K562 (cell line): ENCODE results near the gene CCDC183. TPM values are rescaled to one million over a fixed set of nuclear protein-coding genes. Genes with fewer than 3 reads are reported as not detected.
A peak's percentile ranks its signal among the peaks of the same experiment; 100 is the strongest.

ENCODE experiments used
- CBFA2T3 ChIP-seq: fragments of 450-650 bp; IDR thresholded peaks from 2 replicates; pipeline ENCODE4 v1.6.1; 2017
- DACH1 ChIP-seq: fragments of 450-650 bp; IDR thresholded peaks from 2 replicates; pipeline ENCODE4 v1.6.1; 2018; ENCODE audit not compliant: partially characterized antibody
- E2F8 ChIP-seq: fragments of 450-650 bp; IDR thresholded peaks from 2 replicates; pipeline ENCODE4 v1.7.1; 2018; ENCODE audit warnings: mild to moderate bottlenecking, low read depth; ENCODE audit not compliant: partially characterized antibody
- ESRRB ChIP-seq: fragments of 250-450 bp; sonication (Bioruptor Pico); IDR thresholded peaks from 2 replicates; pipeline ENCODE4 v1.5.0; 2020; ENCODE audit warnings: mild to moderate bottlenecking, moderate library complexity, borderline replicate concordance
- GATAD2B ChIP-seq: fragments of 450-650 bp; IDR thresholded peaks from 2 replicates; pipeline ENCODE4 v1.6.1; 2017; ENCODE audit warnings: mild to moderate bottlenecking, borderline replicate concordance
- HNRNPH1 ChIP-seq: fragments of 200-400 bp; formaldehyde crosslinking; optimal IDR thresholded peaks from 2 replicates; pipeline ENCODE3; 2017; ENCODE audit warnings: low read depth, mild to moderate bottlenecking, low read length, moderate library complexity
- NR2C1 ChIP-seq, 2 experiments: fragments of 450-650 bp; IDR thresholded peaks; 2 replicates each; pipeline ENCODE4 v1.6.1; 2017; ENCODE audit warnings: mild to moderate bottlenecking in 2 of 2, antibody characterized with exemption in 1 of 2, inconsistent platforms in 1 of 2, missing compliant biosample characterization in 1 of 2, missing genetic modification characterization in 1 of 2
- NR4A1 ChIP-seq, 2 experiments: fragments of 250-450 bp in 1 of 2; fragments of 450-650 bp in 1 of 2; sonication (Bioruptor Pico) in 1 of 2; IDR thresholded peaks; 2 replicates each; pipeline versions ENCODE4 v1.4.0 to v1.6.1; 2016 to 2020; ENCODE audit warnings: mild to moderate bottlenecking in 2 of 2, missing compliant biosample characterization in 1 of 2, missing genetic modification characterization in 1 of 2, moderate library complexity in 1 of 2
- PYGO2 ChIP-seq: fragments of 450-650 bp; IDR thresholded peaks from 2 replicates; pipeline ENCODE4 v1.6.1; 2016; ENCODE audit warnings: mild to moderate bottlenecking, missing genetic modification characterization, moderate library complexity, missing compliant biosample characterization
- RBM17 ChIP-seq: fragments of 200-400 bp; formaldehyde crosslinking; IDR thresholded peaks from 2 replicates; pipeline ENCODE4 v1.6.1; 2017; ENCODE audit warnings: low read depth, mild to moderate bottlenecking, low read length, borderline replicate concordance
- TAF9B ChIP-seq: fragments of 450-650 bp; IDR thresholded peaks from 2 replicates; pipeline ENCODE4 v1.6.1; 2018; ENCODE audit warnings: mild to moderate bottlenecking; ENCODE audit not compliant: partially characterized antibody
- ZBTB33 ChIP-seq: sonication (generic); formaldehyde crosslinking; IDR thresholded peaks from 2 replicates; pipeline ENCODE4 v1.8.1; 2023; ENCODE audit warnings: mild to moderate bottlenecking, missing genetic modification reagents
- ZFP91 ChIP-seq: sonication (generic); formaldehyde crosslinking; IDR thresholded peaks from 2 replicates; pipeline ENCODE4 v1.8.0; 2022; ENCODE audit warnings: mild to moderate bottlenecking, missing genetic modification reagents
- ZFX ChIP-seq: sonication (generic); formaldehyde crosslinking; IDR thresholded peaks from 2 replicates; pipeline ENCODE4 v1.8.0; 2022; ENCODE audit warnings: mild to moderate bottlenecking, missing genetic modification reagents, moderate library complexity
- ZNF175 ChIP-seq: fragments of 200-800 bp; sonication (Bioruptor generic); IDR thresholded peaks from 2 replicates; pipeline ENCODE4 v1.6.1; 2016; ENCODE audit warnings: low read depth, mild to moderate bottlenecking, missing genetic modification characterization, missing compliant biosample characterization
- ZNF436 ChIP-seq: fragments of 250-450, 450-650 bp; sonication (Bioruptor Pico); formaldehyde crosslinking; IDR thresholded peaks from 2 replicates; pipeline ENCODE4 v1.7.0; 2020; ENCODE audit warnings: mild to moderate bottlenecking
- ZNF511 ChIP-seq: sonication (generic); formaldehyde crosslinking; IDR thresholded peaks from 2 replicates; pipeline ENCODE4 v1.8.0; 2022; ENCODE audit warnings: mild to moderate bottlenecking, missing genetic modification reagents
- ZNF699 ChIP-seq: fragments of 250-450 bp; sonication (Bioruptor Pico); IDR thresholded peaks from 2 replicates; pipeline ENCODE4 v1.8.0; 2021; ENCODE audit warnings: mild to moderate bottlenecking, moderate library complexity; ENCODE audit not compliant: insufficient replicate concordance
- ZSCAN32 ChIP-seq: fragments of 450-650 bp; formaldehyde crosslinking; IDR thresholded peaks from 2 replicates; pipeline ENCODE4 v1.4.0; 2020; ENCODE audit warnings: mild to moderate bottlenecking, moderate library complexity
- polyA plus RNA-seq, 8 experiments: library from polyadenylated mRNA; depleted of rRNA in 4 of 8; stranded (reverse) in 5 of 8; unstranded in 3 of 8; fragments of >200 nt; fragmentation: Nextera tagmentation in 2 of 8; fragmentation: Illumina TruSeq in 1 of 8; extraction: Ambion mirVana in 2 of 8; extraction: Trizol in 1 of 8; gene quantifications; 2 replicates each; pipeline versions ENCODE4 v1.2.1 to v1.2.3, GENCODE V29; 2011 to 2014; ENCODE audit warnings: inconsistent platforms in 1 of 8, missing spikeins in 1 of 8
- total RNA-seq, 7 experiments: library from RNA; depleted of rRNA in 6 of 7; stranded (reverse); fragments of >200 nt in 6 of 7; fragmentation: Illumina TruSeq in 2 of 7; extraction: Trizol in 2 of 7; gene quantifications; 2 replicates each; pipeline versions ENCODE4 v1.2.1 to v1.2.3, GENCODE V29; 2011 to 2021; ENCODE audit warnings: low replicate concordance in 1 of 7

The CCDC183 gene
- total and polyA plus RNA-seq, 9 of the 15 experiments (the other 6 are each of a cell fraction or from before 2014, with no cell fraction given), result 0.21 to 0.60 (median 0.29) TPM; not detected in 4

GRCh38 chr9:136807281-136808074, 11.3 kb downstream of the CCDC183 start, which contains the start of gene RABL6 (continued):
- no peak for TF ChIP-seq ZBTB33
- no peak for TF ChIP-seq NR2C1 (IDR thresholded peaks at IDR 0.05)
- TF ChIP-seq NR2C1 (tag; IDR thresholded peaks at IDR 0.05), result no peak
- TF ChIP-seq ZFP91 (CRISPR knock-in tag), result no peak
- TF ChIP-seq ZSCAN32 (CRISPR knock-in tag), result no peak
- TF ChIP-seq DACH1, result no peak
- no peak for TF ChIP-seq HNRNPH1
- TF ChIP-seq RBM17, result no peak
- TF ChIP-seq ZNF436, result no peak
- TF ChIP-seq ZNF699 (CRISPR knock-in tag), result no peak
- no peak for TF ChIP-seq ZNF175
- no peak for TF ChIP-seq ESRRB (CRISPR knock-in tag)
- peak; percentile 49 for TF ChIP-seq ZFX (CRISPR knock-in tag)
- no peak for TF ChIP-seq PYGO2 (tag)
- no peak for TF ChIP-seq ZNF511
- TF ChIP-seq TAF9B, result no peak
- no peak for TF ChIP-seq CBFA2T3
- TF ChIP-seq GATAD2B, result peak; percentile 74
- TF ChIP-seq NR4A1 (CRISPR knock-in tag; IDR thresholded peaks at IDR 0.05), result no peak
- no peak for TF ChIP-seq NR4A1 (tag; IDR thresholded peaks at IDR 0.05)
- no peak for TF ChIP-seq E2F8
